SIG-M5 treated with dmso at 0.1 percent for 504 hours (cell line): ENCODE results near the gene TMEM207.
"Not testable (repeated sequence)": the region's sequence is repeated elsewhere in the genome, so short reads cannot be mapped to it uniquely, and the experiment has no call there.

Experiments used
- DNase-seq: peaks from one replicate; lab custom pipeline; 2025; ENCODE audit not compliant: unreplicated experiment; lab: John Stamatoyannopoulos, UW

Gene TMEM207

GRCh38 chr3:190449801-190450200, at the start of gene TMEM207:
Gene TMEM207 (minus strand): TSS chr3:190449901. CDS start chr3:190449809, 92 bp downstream.
- no peak for DNase-seq

- DNase-seq = no peak
Measured at GRCh38 chr3:190499122-190499521, 49.4 kb upstream of the TMEM207 start.

GRCh38 chr3:190498293-190498692, 48.6 kb upstream of the TMEM207 start:
- no peak for DNase-seq

GRCh38 chr3:190497811-190498210, 48.1 kb upstream of the TMEM207 start:
- no peak for DNase-seq

GRCh38 chr3:190496859-190497258, 47.2 kb upstream of the TMEM207 start:
- DNase-seq = no peak

- peak; percentile 59 for DNase-seq
Measured at GRCh38 chr3:190495796-190496195, 46.1 kb upstream of the TMEM207 start.

GRCh38 chr3:190495354-190495753, 45.7 kb upstream of the TMEM207 start:
- no peak for DNase-seq

- no peak for DNase-seq
Measured at GRCh38 chr3:190494907-190495306, 45.2 kb upstream of the TMEM207 start.

- no peak for DNase-seq
Measured at GRCh38 chr3:190492966-190493365, 43.3 kb upstream of the TMEM207 start.

- no peak for DNase-seq
Measured at GRCh38 chr3:190492129-190492528, 42.4 kb upstream of the TMEM207 start.

- DNase-seq = no peak
Measured at GRCh38 chr3:190491533-190492054, 41.9 kb upstream of the TMEM207 start.

GRCh38 chr3:190486908-190487607, 37.4 kb upstream of the TMEM207 start:
- DNase-seq = no peak

GRCh38 chr3:190486533-190486864, 36.8 kb upstream of the TMEM207 start:
- no peak for DNase-seq

GRCh38 chr3:190485830-190486532, 36.3 kb upstream of the TMEM207 start:
- no peak for DNase-seq

GRCh38 chr3:190481779-190482178, 32.1 kb upstream of the TMEM207 start:
- no peak for DNase-seq

- not testable (repeated sequence) for DNase-seq
Measured at GRCh38 chr3:190473261-190473660, 23.6 kb upstream of the TMEM207 start.

- DNase-seq = no peak
Measured at GRCh38 chr3:190467922-190468321, 18.2 kb upstream of the TMEM207 start.

- no peak for DNase-seq
Measured at GRCh38 chr3:190458040-190458439, 8.3 kb upstream of the TMEM207 start.

- DNase-seq = no peak
Measured at GRCh38 chr3:190456770-190457169, 7.1 kb upstream of the TMEM207 start.

- DNase-seq = no peak
Measured at GRCh38 chr3:190455828-190456227, 6.1 kb upstream of the TMEM207 start.

GRCh38 chr3:190448256-190448655, 1.4 kb downstream of the TMEM207 start:
- no peak for DNase-seq

- DNase-seq = peak; percentile 37
Measured at GRCh38 chr3:190446573-190447279, 3.0 kb downstream of the TMEM207 start.
